ENCODE results near the gene TMEM43.
A peak's percentile ranks its signal among the peaks of the same experiment; 100 is the strongest.

Gene TMEM43

GRCh38 chr3:14152963-14153355 is 28.1 kb downstream of the TMEM43 start:
- DNase-seq = no peak

- no peak for DNase-seq
These were observed 28.8 kb downstream of the TMEM43 start for GRCh38 chr3:14153663-14154062.

- no peak for DNase-seq
These were observed 29.4 kb downstream of the TMEM43 start for GRCh38 chr3:14154276-14154675.

GRCh38 chr3:14154895-14155440 is 30.1 kb downstream of the TMEM43 start:
- DNase-seq = no peak

- DNase-seq = no peak
These were observed 31.3 kb downstream of the TMEM43 start for GRCh38 chr3:14156201-14156600.

- no peak for DNase-seq
These were observed 32.1 kb downstream of the TMEM43 start for GRCh38 chr3:14156843-14157561.

- no peak for DNase-seq
These were observed 33.1 kb downstream of the TMEM43 start for GRCh38 chr3:14157951-14158350.

GRCh38 chr3:14158370-14158769 is 33.5 kb downstream of the TMEM43 start:
- DNase-seq = no peak

GRCh38 chr3:14159426-14159825 is 34.6 kb downstream of the TMEM43 start:
- DNase-seq = no peak

GRCh38 chr3:14161282-14161681 is 36.4 kb downstream of the TMEM43 start:
- no peak for DNase-seq

- no peak for DNase-seq
These were observed 37.3 kb downstream of the TMEM43 start for GRCh38 chr3:14162178-14162577.

GRCh38 chr3:14166877-14167603 is 42.2 kb downstream of the TMEM43 start:
- DNase-seq = no peak

- no peak for DNase-seq
These were observed 44.6 kb downstream of the TMEM43 start for GRCh38 chr3:14169435-14169834.

- DNase-seq = no peak
These were observed 45.0 kb downstream of the TMEM43 start for GRCh38 chr3:14169871-14170270.

- no peak for DNase-seq
These were observed 45.8 kb downstream of the TMEM43 start for GRCh38 chr3:14170531-14171159.

- DNase-seq = no peak
These were observed 47.6 kb downstream of the TMEM43 start for GRCh38 chr3:14172496-14172895.

GRCh38 chr3:14174483-14174882 is 49.6 kb downstream of the TMEM43 start:
- no peak for DNase-seq

GRCh38 chr3:14175383-14176037 is 50.7 kb downstream of the TMEM43 start:
- no peak for DNase-seq

- no peak for DNase-seq
These were observed 52.9 kb downstream of the TMEM43 start for GRCh38 chr3:14177580-14178246.

- peak; percentile 98 for DNase-seq
These were observed 53.6 kb downstream of the TMEM43 start, which contains the start of the genes LSM3 and XPC for GRCh38 chr3:14178247-14179113. LSM3 (plus strand) TSS chr3:14178817; CDS start chr3:14178861, 44 bp downstream. XPC (minus strand) TSS chr3:14178601; CDS start chr3:14178568, 33 bp downstream.

- DNase-seq = no peak
These were observed 54.2 kb downstream of the TMEM43 start for GRCh38 chr3:14179114-14179465.
